ENCODE measurements around the gene DNAH14.

- TF ChIP-seq REST (IDR thresholded peaks at IDR 0.05; ENCODE audit: insufficient read depth in 1 of 2, low read depth in 2 of 2, low read length in 1 of 2) (no peak), CTCF (IDR thresholded peaks at IDR 0.05) (no peak)
Observed at GRCh38 chr1:225389843-225390242, 460.4 kb downstream of the DNAH14 start.

All from Panc1 (cell line).